ENCODE data around the gene PDGFC.

DNA sequence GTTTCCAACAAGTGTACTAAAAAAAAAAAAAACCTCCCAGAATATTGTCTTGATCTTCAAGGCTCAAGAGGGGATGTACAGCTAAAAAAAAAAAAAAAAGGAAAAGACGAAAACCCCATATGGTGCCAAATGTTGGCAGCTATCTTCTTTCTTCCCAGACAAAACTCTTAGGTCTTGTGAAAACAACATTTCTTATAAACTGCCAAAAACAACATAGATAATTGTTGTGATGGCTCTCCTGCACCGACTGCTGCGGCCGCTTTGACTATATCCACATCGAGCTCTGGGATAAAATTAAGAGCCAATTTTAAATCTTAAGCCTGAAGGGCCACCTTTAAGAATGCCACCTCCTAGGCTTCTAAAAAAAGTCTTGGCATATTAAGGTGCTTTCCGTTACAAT, 23.5 kb downstream of the PDGFC start:
- TF ChIP-seq, protein P1, sequence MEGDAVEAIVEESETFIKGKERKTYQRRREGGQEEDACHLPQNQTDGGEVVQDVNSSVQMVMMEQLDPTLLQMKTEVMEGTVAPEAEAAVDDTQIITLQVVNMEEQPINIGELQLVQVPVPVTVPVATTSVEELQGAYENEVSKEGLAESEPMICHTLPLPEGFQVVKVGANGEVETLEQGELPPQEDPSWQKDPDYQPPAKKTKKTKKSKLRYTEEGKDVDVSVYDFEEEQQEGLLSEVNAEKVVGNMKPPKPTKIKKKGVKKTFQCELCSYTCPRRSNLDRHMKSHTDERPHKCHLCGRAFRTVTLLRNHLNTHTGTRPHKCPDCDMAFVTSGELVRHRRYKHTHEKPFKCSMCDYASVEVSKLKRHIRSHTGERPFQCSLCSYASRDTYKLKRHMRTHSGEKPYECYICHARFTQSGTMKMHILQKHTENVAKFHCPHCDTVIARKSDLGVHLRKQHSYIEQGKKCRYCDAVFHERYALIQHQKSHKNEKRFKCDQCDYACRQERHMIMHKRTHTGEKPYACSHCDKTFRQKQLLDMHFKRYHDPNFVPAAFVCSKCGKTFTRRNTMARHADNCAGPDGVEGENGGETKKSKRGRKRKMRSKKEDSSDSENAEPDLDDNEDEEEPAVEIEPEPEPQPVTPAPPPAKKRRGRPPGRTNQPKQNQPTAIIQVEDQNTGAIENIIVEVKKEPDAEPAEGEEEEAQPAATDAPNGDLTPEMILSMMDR (IDR thresholded peaks at IDR 0.05; ENCODE audit: poor library complexity): no peak
- no peak for TF ChIP-seq EZH2 (IDR thresholded peaks at IDR 0.05; ENCODE audit: borderline replicate concordance)
- no peak for TF ChIP-seq EZH2phosphoT487 (IDR thresholded peaks at IDR 0.05; ENCODE audit: low read depth, severe bottlenecking, unreplicated experiment)

All from hepatocyte (in vitro differentiated cells).